ENCODE measurements around the gene FAM200B.

GRCh38 chr4:15681067-15681371 lies 608 bp upstream of the FAM200B start:
- TF ChIP-seq CTCF (IDR thresholded peaks at IDR 0.05; ENCODE audit: low read depth, low read length): no peak
- TF ChIP-seq EZH2phosphoT487 (IDR thresholded peaks at IDR 0.05; ENCODE audit: low read depth): no peak

Measured in OCI-LY3 (cell line).